GM19238 (cell line): ENCODE data around the gene FBXW12.
A peak's percentile ranks its signal among the peaks of the same experiment; 100 is the strongest.
"Not testable (repeated sequence)": the region's sequence is repeated elsewhere in the genome, so short reads cannot be mapped to it uniquely, and the experiment has no call there.

ENCODE experiments used
- DNase-seq: peaks from one replicate; pipeline ENCODE4 v3.0.0; 2011; ENCODE audit warnings: low spot score; ENCODE audit not compliant: insufficient read length

FBXW12 gene

DNA sequence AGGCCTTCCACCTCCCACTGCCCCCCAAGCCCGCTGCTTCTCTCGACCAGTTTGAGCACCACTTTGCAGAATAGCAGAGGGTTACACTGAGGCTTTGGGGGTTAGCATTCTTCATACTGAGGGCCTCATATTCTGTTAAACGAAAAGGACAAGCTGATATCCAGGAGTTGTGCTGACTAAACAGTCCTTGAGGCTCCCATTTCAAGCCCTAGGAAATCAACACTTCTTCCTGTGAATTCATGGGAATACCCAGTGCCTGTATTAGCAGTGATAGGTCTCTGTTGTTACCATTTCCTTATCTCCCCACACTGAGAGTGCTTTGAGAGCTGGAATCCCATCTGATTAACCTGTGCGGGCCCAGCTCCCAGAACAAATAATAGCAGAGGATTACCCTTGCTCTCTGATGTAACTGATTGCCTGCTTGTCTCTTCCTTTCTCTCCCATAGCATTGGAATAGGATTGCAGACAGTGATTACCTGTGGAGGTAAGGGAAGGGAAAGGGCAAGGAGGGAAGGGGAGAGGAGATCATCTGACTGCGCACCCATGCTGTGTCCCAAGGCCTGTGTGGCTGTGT is 930 bp downstream of the FBXW12 start:
- DNase-seq: no peak

DNA sequence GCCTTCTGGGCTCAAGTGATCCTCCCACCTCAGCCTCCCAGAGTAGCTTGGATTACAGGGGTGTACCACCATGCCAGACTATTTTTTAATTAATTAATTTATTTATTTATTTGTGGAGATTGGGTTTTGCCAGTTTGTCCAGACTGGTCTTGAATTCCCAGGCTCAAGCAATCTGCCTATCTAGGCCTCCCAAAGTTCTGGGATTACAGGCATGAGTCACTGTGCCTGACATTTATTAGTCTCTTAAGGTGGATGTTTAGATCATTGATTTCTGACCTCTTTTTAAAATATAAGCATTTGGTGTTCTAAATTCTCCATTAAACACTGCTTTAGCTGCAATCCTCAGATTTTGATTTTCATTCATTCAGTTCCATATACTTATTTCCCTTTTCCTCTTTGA is 15.6 kb downstream of the FBXW12 start:
- no peak for DNase-seq

DNA sequence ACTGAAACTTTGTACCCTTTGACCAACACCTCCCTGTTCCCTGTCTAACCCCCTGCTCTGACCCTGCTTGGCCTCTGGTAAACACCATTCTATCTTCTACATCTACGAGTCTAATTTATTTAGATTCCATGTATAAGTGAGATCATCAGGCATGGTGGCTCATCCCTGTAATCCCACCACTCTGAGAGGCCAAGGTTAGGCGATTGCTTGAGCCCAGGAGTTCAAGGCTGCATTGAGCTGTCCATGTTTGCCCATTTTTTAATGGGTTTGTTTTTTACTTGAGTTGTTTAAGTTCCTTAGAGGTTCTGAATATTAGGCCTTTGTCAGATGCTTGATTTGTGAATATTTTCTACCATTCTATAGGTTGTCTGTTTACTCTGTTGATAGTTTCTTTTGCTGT is 16.9 kb downstream of the FBXW12 start:
- no peak for DNase-seq

DNA sequence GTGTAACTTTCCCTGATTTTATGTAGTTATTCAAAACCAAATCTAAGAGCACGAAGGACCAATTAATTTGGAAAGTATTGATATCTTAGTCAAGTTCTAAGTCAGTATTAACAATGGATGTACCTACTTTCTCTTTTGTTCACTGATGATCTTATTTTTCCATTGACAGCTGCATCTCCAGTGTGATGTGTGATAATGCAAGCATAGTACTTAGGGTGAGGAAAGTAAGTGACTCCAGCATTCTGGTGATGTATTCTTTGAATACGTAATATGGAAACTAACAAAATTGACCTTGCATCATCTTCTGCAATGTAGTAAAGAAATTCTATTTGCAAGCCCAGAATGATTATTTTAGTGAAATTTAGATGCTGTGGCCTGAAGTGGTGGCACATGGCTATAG is 22.4 kb downstream of the FBXW12 start:
- DNase-seq: no peak

- DNase-seq: no peak
Measured at GRCh38 chr3:48395714-48396113, 23.7 kb downstream of the FBXW12 start.

GRCh38 chr3:48397767-48398681 is 26.0 kb downstream of the FBXW12 start:
- peak; percentile 1 for DNase-seq

DNA sequence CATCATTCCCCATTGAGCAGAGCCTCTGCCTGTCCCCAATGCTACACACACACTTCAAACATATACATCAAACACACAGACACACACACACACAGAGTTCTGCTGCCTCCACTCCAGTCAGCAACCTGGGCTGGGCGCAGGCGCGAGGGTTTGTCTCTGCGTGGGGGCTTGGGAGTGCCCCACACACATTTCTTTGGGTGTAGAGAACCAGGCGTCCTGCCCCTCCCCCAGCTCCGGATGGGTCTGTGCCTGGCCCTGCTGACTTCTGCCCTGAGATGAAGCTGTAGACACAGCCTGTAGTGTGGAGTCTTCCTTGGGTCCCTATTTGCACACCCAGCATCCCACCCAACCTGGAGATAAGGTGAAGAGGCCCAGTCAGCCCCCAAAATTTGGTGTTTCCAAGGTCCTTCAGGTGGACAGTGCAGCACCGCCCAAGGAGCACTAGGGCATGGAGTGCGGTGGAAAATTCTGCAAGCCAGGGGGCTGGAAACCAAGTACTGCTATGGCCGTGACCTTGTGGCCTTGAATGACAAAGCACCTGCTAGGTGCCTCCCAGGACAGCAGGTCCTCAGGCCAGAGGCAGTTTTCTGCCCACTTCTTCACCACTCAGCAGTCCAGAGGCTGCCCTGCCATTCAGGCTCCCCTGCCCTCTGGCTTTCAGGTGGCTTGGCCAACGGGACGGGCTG is 26.8 kb downstream of the FBXW12 start:
- no peak for DNase-seq

- no peak for DNase-seq
Measured at GRCh38 chr3:48399387-48400172, 27.6 kb downstream of the FBXW12 start.

GRCh38 chr3:48400824-48401433 is 28.9 kb downstream of the FBXW12 start:
- DNase-seq: peak; percentile 81

DNA sequence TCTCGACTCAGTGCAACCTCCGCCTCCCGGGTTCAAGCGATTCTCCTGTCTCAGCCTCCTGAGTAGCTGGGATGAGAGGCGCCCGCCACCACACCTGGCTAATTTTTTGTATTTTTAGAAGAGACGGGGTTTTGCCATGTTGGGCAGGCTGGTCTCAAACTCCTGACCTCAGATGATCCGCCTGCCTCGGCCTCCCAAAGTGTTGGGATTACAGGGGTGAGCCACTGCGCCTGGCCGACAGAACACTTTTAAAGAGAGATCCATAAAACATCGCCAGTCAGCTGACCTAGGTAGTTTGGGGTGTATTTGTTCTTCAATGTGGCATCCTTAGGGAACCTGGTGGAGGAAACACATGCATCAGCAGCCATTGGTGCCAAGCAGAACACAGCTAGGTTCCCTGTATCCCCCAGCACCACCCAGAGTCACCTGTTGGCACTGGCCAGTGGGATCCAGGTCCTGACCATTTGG is 29.4 kb downstream of the FBXW12 start:
- not testable (repeated sequence) for DNase-seq

DNA sequence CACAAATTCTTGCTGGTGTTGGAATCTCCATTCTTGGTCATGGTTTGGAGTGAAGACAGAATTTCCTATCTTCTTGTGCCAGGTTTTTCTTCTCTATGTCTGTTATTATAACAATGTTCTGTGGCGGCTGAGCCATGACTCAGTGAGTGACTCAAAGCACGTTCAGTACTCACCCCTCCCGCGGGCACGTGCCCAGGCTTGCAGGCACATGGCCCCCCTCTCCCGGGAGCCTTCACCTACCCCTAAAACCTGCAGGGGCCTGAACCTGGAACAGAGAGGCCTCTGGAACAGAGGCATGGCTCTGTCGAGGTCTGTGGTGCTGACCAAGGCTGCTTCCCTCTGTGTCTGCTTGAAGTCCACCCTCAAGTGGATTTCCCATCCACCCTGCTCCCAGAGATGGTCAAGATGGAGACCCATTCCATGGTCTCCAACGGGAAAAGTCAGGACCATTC is 30.3 kb downstream of the FBXW12 start:
- no peak for DNase-seq

- DNase-seq: no peak
Measured at GRCh38 chr3:48402907-48403306, 30.9 kb downstream of the FBXW12 start.

DNA sequence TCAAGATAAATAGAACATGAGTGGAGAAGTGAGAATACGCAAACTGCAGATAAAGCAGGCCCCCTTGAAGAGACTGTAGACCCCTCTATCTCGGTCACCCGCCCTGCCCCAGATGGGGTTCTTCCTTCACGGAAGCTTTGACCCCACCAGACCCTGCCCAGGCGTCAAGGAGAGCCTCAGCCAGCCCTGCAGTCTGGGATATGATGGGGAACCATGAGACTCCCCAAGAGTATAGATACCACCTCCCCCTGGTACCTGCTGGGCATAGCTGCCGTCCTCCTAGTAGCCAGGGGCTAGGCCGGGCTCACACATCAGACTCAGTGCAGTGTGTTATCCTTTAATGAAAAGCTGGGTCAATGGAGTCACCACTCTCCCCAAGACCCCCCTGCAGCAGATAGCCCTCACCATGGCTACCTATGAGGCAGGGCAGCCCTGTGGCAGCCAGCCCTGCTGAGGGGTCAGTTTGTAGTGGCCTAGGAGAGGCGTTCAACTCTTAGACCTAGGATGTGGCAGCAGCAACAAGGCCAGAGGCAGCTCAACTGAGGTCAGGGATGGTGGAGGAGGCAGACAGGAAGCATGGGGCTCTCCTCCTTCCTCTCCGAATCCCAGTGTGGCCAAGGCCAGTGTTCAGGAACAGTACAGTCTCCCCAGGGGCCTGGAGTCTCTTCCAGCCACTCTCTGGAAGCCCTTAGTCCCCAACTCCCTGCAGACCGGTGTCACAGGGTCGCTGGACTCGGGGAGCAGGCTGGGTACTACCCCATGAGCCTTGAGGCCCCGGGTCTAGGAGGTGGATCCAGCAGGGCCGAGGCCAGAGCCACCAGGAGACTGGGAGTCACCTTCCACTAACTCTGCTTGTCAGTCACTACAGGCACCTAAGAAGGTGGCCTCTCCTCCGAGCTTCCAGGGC is 31.8 kb downstream of the FBXW12 start:
- no peak for DNase-seq

DNA sequence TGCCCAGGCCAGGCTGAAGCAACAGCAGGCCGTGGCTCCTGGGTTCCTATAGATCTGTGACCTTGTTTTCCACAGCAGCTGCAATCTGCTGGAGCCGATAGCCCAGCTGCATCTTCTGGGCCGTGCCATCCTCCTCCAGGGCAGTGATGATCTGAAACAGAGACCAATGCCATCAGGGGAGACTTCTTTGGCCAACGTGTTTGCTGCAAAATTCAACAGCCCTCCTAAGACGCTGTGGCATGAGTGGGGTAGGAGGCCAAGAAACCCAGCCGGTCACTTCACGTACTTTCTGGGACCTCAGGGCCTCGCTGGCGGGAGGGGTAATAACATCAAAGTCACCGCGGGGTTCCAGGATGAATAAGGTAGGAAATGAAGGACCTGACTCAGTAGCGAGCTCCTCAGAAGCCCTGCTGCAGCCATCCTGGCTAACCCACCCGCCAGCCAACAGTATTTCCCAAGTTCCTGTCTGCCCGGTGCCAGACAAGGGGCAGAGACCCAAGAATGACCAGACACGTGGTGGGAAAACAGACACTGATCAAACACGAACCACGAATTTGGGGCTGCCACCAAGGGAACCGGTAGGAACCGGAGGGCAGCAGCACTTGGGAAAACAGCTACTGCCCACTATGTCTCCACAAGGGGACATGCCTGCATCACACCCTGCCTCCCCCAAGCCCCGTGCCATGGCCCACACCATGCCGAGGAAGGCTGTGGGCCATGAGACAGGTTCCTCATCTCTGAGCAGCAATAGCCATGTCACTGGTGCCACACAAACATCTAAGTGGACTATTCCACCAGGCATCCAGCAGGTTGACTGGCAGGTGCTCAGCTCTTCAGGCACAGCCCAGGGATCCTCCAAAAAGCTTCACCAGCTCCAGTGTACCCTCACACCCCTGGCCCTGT is 32.7 kb downstream of the FBXW12 start:
- DNase-seq: no peak

DNA sequence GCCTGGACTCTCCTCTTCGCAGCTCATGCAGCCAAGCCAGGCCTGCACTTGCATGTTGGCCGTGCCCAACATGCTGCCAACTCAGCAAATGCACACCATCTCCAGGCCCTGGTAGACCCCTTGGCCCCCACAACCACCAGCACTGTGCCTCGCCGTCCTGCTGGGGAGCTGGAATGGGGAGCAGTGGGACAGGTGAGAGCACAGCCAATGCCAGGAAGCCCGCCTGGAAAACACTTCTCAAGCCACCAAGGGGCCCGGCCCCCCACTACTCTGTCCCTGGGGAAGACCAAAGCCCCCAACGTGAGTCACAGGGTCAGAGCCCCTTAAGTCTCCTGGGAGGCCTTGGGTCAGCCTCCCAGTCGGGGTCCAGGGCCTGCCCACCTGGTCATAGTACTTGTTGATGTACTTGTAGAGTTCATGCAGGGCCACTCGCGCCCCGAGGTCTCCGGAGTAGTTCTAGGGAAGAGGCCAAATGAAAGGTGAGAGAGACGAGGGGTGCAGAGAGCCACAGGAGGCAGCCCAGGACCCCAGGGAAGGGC is 33.4 kb downstream of the FBXW12 start:
- DNase-seq: no peak

GRCh38 chr3:48405971-48406370 is 34.0 kb downstream of the FBXW12 start:
- DNase-seq: peak; percentile 0

GRCh38 chr3:48406443-48407431 is 34.7 kb downstream of the FBXW12 start:
- peak; percentile 2 for DNase-seq
